ENCODE data around the gene SSTR1.
"Not testable (repeated sequence)": the region's sequence is repeated elsewhere in the genome, so short reads cannot be mapped to it uniquely, and the experiment has no call there.

SSTR1 gene

DNA sequence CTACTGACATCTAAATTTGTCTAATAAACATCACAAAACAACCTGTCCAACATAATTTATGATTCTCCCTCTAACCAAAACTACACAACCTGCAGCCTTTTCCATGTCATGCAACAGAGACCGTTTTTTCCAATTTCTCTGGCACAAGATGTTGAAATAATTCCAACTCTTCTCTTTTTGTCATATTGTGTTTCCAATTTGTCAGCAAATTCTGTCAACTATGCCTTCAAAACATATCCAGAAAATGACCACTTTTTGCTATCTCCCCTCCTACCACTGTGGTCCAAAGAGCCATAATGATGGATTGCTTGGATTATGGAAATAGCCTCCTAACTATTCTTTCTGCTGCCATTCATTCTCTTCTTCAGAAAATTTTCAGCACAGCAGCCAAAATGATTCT lies 31.3 kb upstream of the SSTR1 start:
- Histone ChIP-seq H3K27ac (no peak overlapping the region), H3K4me3 (no peak overlapping the region)
- no peak for DNase-seq (ENCODE audit: low spot score)
- TF ChIP-seq, protein P1, sequence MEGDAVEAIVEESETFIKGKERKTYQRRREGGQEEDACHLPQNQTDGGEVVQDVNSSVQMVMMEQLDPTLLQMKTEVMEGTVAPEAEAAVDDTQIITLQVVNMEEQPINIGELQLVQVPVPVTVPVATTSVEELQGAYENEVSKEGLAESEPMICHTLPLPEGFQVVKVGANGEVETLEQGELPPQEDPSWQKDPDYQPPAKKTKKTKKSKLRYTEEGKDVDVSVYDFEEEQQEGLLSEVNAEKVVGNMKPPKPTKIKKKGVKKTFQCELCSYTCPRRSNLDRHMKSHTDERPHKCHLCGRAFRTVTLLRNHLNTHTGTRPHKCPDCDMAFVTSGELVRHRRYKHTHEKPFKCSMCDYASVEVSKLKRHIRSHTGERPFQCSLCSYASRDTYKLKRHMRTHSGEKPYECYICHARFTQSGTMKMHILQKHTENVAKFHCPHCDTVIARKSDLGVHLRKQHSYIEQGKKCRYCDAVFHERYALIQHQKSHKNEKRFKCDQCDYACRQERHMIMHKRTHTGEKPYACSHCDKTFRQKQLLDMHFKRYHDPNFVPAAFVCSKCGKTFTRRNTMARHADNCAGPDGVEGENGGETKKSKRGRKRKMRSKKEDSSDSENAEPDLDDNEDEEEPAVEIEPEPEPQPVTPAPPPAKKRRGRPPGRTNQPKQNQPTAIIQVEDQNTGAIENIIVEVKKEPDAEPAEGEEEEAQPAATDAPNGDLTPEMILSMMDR (IDR thresholded peaks at IDR 0.05), result no peak

DNA sequence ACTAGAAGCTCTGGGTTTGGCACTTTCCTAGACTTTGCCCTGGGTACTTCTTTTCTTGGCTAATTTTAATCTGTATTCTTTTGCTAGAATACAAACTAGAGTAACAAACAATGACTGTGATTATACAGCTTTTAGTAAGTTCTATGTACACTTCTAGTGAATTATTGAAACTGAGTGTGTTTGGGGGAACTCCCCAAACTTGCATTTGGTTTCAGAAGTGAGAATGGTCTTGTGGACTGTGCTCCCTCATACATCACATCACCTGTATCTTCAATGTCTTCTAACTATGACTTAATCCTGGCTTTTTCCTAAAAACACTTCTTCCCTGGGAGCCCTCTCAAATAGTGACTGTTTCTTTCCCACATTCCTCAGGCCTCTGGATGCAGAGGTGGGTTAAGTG lies 23.6 kb upstream of the SSTR1 start:
- TF ChIP-seq, protein P1 (IDR thresholded peaks at IDR 0.05), result no peak
- Histone ChIP-seq H3K27ac (no peak overlapping the region), H3K4me3 (no peak overlapping the region)
- no peak for DNase-seq (ENCODE audit: low spot score)

DNA sequence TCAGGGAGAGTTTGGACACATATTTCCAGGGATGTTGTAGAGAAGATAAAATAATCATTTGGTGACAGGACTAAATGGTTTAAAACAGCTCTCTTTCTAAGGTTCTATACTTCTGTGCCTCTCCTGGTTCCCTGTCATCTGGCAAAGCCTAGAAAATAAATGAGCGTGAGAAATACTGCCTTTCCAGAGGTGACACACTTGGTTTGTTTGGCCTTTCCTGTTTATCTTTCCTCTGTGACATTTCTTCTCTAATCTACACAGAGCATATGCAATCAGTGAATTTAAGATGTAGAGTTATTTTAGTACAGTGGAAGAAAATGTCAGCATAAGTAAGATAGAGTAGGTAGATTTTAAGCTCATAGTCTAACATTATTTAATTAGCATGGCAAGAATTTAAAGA lies 22.0 kb upstream of the SSTR1 start:
- DNase-seq (ENCODE audit: low spot score), result no peak
- H3K4me3 ChIP-seq, result no peak overlapping the region
- TF ChIP-seq, protein P1 (IDR thresholded peaks at IDR 0.05), result no peak
- H3K27ac ChIP-seq, result no peak overlapping the region

DNA sequence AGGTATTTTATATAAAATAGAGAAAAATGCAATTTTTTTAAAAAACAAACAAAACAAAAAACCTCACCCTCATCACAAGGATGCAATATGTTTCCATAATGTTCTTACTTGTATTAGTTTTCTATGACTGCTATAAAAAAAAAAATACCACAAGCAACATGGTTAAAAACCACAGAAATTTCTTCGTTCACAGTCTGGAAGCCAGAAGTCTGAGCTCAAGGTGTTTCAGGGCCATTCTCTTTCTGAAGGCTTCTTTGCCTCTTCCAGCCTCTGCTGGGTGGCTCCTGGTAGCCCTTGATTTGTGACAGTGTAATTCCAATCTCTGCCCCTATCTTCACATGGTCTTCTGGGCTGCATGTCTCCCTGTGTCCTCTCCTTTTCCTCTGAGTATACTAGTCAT lies 21.5 kb upstream of the SSTR1 start:
- Histone ChIP-seq H3K4me3 (no peak overlapping the region), H3K27ac (no peak overlapping the region)
- TF ChIP-seq, protein P1 (IDR thresholded peaks at IDR 0.05), result no peak
- DNase-seq (ENCODE audit: low spot score), result no peak

DNA sequence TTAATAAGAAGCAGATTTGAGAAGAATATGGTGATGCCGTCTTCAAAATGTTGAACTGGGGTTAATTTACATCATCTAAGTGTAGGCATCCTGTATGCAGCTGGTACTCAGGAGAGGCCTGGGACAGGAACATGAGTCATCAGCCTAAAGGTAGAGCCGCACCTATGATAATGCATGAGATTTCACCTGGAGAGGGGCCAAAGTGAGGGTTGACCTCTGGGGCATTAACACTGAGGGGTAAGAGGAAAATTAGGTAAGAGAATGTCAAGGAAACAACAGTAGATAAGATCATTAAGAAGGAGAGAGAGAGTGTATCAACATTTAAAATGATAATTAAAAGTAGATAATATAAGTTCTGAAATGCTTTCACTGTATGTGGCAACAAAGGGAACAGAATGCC lies 20.2 kb upstream of the SSTR1 start:
- no peak overlapping the region for H3K4me3 ChIP-seq

DNA sequence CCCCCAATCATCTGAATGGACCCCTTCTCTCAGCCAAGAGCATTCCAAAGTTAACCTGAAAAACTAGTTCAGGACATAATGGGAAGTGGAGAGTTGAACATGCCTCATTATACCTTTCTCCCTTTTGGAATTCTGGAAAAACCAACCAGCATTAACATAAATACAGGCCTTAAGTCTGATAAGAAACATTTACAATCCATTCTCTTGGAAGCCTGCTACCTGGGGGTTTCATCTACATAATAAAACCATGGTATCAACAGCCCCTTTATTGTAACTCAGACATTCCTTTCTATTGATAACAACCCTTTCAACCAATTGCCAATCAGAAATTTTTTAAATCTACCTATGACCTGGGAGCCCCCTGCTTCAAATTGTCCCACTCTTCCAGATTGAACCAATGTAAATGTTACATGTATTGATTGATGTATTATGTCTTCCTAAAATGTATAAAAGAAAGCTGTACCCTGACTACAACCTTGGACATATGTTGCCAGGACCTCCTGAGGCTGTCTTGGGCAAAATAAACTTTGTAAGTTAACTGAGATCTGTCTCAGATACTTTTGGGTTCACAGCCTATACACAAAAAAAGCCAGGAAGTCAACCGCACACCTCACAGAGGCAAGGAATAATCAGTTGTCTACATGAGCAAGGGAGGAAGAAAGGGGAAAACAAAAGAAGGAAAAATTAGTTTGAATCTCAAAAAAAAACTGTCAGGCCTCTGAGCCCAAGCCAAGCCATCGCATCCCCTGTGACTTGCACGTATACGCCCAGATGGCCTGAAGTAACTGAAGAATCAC lies 17.6 kb upstream of the SSTR1 start:
- DNase-seq (ENCODE audit: low spot score), result no peak
- TF ChIP-seq, protein P1 (IDR thresholded peaks at IDR 0.05), result no peak
- H3K27ac ChIP-seq, result no peak overlapping the region
- no peak overlapping the region for H3K4me3 ChIP-seq

More for the DNA sequence above, 20.2 kb upstream of the SSTR1 start:
- H3K27ac ChIP-seq, result no peak overlapping the region
- DNase-seq (ENCODE audit: low spot score), result no peak
- TF ChIP-seq, protein P1 (IDR thresholded peaks at IDR 0.05), result no peak

DNA sequence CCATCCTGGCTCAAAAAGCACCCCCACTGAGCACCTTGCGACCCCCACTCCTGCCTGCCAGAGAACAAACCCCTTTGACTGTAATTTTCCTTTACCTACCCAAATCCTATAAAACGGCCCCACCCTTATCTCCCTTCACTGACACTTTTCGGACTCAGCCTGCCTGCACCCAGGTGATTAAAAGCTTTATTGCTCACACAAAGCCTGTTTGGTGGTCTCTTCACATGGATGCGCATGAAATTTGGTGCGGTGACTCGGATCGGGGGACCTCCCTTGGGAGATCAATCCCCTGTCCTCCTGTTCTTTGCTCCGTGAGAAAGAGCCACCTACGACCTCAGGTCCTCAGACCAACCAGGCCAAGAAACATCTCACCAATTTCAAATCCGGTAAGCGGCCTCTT lies 16.9 kb upstream of the SSTR1 start:
- H3K4me3 ChIP-seq; H3K27ac ChIP-seq; DNase-seq (ENCODE audit: low spot score): not testable (repeated sequence)

DNA sequence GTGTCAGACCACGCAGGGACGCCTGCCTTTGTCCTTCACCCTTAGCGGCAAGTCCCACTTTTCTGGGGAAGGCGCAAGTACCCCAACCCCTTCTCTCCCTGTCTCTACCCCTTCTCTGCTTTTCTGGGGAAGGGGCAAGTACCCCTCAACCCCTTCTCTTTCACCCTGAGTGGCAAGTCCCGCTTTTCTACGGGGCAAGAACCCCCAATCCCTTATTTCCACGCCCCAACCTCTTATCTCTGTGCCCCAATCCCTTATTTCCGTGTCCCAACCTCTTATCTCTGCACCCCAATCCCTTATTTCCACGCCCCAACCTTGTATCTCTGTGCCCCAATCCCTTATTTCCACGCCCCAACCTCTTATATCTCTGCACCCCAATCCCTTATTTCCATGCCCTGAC lies 16.2 kb upstream of the SSTR1 start:
- DNase-seq (ENCODE audit: low spot score); H3K4me3 ChIP-seq; H3K27ac ChIP-seq: not testable (repeated sequence)

Measured in coronary artery (tissue), 2 donors.